GM19324 (cell line): ENCODE data around the gene WDR17.

Source experiments
- ATAC-seq: cut with Tn5 transposase; IDR thresholded peaks from one replicate; pipeline ENCODE4 v1.9.1; 2021; ENCODE audit warnings: mild to moderate bottlenecking, moderate library complexity; ENCODE audit not compliant: unreplicated experiment, low FRiP score

Gene WDR17

GRCh38 chr4:176065435-176066291, at the start of gene WDR17:
TSS of gene WDR17 (plus strand) at chr4:176065841. CDS start at chr4:176111581, 45,740 bp downstream.
- ATAC-seq, result peak; percentile 100

- ATAC-seq, result no peak
Measured at GRCh38 chr4:176016601-176017000, 49.0 kb upstream of the WDR17 start.

- no peak for ATAC-seq
Measured at GRCh38 chr4:176020481-176021085, 45.1 kb upstream of the WDR17 start.

- no peak for ATAC-seq
Measured at GRCh38 chr4:176030391-176030790, 35.2 kb upstream of the WDR17 start.

GRCh38 chr4:176031922-176032321, 33.7 kb upstream of the WDR17 start:
- no peak for ATAC-seq

GRCh38 chr4:176032454-176032853, 33.2 kb upstream of the WDR17 start:
- no peak for ATAC-seq

- ATAC-seq, result no peak
Measured at GRCh38 chr4:176034499-176034898, 31.1 kb upstream of the WDR17 start.

- no peak for ATAC-seq
Measured at GRCh38 chr4:176034936-176035335, 30.7 kb upstream of the WDR17 start.

GRCh38 chr4:176036585-176037205, 28.9 kb upstream of the WDR17 start:
- ATAC-seq, result no peak

GRCh38 chr4:176038789-176039188, 26.9 kb upstream of the WDR17 start:
- ATAC-seq, result no peak

- no peak for ATAC-seq
Measured at GRCh38 chr4:176042195-176042594, 23.4 kb upstream of the WDR17 start.

- no peak for ATAC-seq
Measured at GRCh38 chr4:176043838-176044588, 21.6 kb upstream of the WDR17 start.

- ATAC-seq, result no peak
Measured at GRCh38 chr4:176044589-176044951, 21.1 kb upstream of the WDR17 start.

GRCh38 chr4:176048631-176049030, 17.0 kb upstream of the WDR17 start:
- ATAC-seq, result no peak

GRCh38 chr4:176052744-176053143, 12.9 kb upstream of the WDR17 start:
- peak; percentile 75 for ATAC-seq

- ATAC-seq, result no peak
Measured at GRCh38 chr4:176053785-176054184, 11.9 kb upstream of the WDR17 start.

GRCh38 chr4:176054942-176055341, 10.7 kb upstream of the WDR17 start:
- no peak for ATAC-seq

GRCh38 chr4:176063718-176064117, 1.9 kb upstream of the WDR17 start:
- no peak for ATAC-seq

GRCh38 chr4:176064539-176064938, 1.1 kb upstream of the WDR17 start:
- ATAC-seq, result no peak

GRCh38 chr4:176066757-176067156, 1.1 kb downstream of the WDR17 start:
- no peak for ATAC-seq

GRCh38 chr4:176077561-176077960, 11.9 kb downstream of the WDR17 start:
- no peak for ATAC-seq
